ENCODE results near the gene PLEKHG5. TPM values are rescaled to one million over a fixed set of nuclear protein-coding genes. Genes with fewer than 3 reads are reported as not detected.
A peak's percentile ranks its signal among the peaks of the same experiment; 100 is the strongest.

PLEKHG5 gene, protein sequence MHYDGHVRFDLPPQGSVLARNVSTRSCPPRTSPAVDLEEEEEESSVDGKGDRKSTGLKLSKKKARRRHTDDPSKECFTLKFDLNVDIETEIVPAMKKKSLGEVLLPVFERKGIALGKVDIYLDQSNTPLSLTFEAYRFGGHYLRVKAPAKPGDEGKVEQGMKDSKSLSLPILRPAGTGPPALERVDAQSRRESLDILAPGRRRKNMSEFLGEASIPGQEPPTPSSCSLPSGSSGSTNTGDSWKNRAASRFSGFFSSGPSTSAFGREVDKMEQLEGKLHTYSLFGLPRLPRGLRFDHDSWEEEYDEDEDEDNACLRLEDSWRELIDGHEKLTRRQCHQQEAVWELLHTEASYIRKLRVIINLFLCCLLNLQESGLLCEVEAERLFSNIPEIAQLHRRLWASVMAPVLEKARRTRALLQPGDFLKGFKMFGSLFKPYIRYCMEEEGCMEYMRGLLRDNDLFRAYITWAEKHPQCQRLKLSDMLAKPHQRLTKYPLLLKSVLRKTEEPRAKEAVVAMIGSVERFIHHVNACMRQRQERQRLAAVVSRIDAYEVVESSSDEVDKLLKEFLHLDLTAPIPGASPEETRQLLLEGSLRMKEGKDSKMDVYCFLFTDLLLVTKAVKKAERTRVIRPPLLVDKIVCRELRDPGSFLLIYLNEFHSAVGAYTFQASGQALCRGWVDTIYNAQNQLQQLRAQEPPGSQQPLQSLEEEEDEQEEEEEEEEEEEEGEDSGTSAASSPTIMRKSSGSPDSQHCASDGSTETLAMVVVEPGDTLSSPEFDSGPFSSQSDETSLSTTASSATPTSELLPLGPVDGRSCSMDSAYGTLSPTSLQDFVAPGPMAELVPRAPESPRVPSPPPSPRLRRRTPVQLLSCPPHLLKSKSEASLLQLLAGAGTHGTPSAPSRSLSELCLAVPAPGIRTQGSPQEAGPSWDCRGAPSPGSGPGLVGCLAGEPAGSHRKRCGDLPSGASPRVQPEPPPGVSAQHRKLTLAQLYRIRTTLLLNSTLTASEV
- 1 to 10 TPM; 1.3 to 1.8 TPM for total RNA-seq

DNA sequence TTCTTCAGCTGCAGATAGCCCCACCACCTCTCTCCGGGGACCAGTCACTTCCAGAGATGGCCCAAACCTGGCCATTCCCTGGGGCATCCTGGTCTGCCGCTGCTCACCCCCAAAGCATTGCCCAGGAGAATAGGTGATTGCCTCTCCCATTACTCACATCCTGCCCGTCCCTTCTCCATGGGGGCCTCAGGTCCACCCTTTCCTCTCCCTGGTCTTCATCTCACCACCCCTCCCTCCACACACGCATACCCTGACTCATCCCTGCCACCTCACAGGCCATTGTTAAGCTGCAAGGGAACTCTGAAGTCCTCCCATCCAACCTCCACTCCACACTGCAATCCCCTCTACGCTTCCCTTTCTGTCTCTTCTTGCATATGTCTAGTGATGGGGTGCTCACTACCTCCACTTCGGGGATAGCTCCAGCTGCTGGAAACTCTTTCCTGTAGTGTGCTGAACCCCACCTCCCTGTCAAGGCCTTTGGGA lies at the start of gene PLEKHG5:
Gene PLEKHG5 (minus strand): TSS at position 188 of the 483 bp plus-strand sequence. CDS start 14,096 bp downstream, outside the sequence.
- ChIA-PET POLR2A (interaction anchor here (0.6 kb wide), 1 partner anchor 28 kb away, joined by 13 read pairs; no protein-coding TSS in a partner anchor), CTCF (interaction anchor here (0.6 to 4.3 kb wide), 16 partner anchors 9 to 820 kb away, joined by 3 to 33 read pairs (median 4); partner anchors contain the start of gene DNAJC11)
- no peak for DNase-seq
- Mint-ChIP-seq H3K27ac (peak within 1 kb of the TSS; percentile 87), H3K27me3 (peaks cover 14% of the 10 kb centered on the region), H3K9me3 (no peaks in the 10 kb centered on the region), H3K4me1 (peaks cover 18% of the 10 kb centered on the region), H3K4me3 (peak within 1 kb of the TSS; percentile 75), H3K36me3 (ENCODE audit: low read depth) (no peaks in the 10 kb centered on the region)

DNA sequence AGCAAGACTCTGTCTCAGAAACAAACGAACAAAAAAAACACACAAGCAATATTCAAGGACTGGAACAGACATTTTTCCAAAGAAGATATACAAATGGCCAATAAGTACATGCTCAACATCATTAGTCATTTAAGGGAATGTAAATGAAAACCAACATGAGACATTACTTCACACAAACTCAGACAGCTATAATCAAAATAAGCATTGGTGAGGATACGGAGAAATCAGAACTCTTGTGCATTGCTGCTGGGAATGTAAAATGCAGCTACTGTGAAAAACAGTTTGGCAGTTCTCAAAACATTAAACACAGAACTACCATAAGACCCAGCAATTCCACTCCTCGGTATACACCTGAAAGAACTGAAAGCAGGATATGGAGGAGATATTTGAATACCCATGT lies 47.5 kb upstream of the PLEKHG5 start:
- Mint-ChIP-seq H3K9me3 (no peaks in the 10 kb centered on the region), H3K36me3 (ENCODE audit: low read depth) (peaks cover 29% of the 10 kb centered on the region), H3K4me1 (peaks cover 3% of the 10 kb centered on the region), H3K27me3 (no peaks in the 10 kb centered on the region), H3K27ac (no peak overlapping the region), H3K4me3 (no peak overlapping the region)
- ChIA-PET CTCF (no interaction called here), POLR2A (no interaction called here)
- no peak for DNase-seq

DNA sequence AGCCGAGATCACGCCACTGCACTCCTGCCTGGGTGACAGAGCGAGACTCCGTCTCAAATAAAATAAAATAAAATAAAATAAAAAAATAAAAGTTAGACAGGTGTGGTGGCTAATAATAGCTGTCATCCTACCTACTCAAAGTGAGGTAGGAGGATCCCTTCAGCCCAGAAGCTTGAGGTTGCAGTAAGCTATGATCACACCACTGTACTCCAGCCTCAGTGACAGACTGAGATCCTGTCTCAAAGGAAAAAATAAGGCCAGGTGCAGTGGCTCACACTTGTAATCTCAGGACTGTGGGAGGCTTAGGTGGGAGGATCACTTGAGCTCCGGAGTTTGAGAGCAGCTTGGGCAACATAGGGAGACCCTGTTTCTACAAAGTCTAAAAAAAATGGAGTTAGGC lies 44.8 kb upstream of the PLEKHG5 start:
- Mint-ChIP-seq H3K27me3 (no peaks in the 10 kb centered on the region), H3K36me3 (ENCODE audit: low read depth) (peaks cover 42% of the 10 kb centered on the region), H3K4me3 (no peak overlapping the region), H3K9me3 (no peaks in the 10 kb centered on the region), H3K27ac (peak overlapping the region; percentile 5), H3K4me1 (peaks cover 3% of the 10 kb centered on the region)
- DNase-seq, result no peak
- POLR2A ChIA-PET, result interaction anchor here (0.9 kb wide), 1 partner anchor 10 kb away, joined by 4 read pairs; no protein-coding TSS in a partner anchor
- CTCF ChIA-PET, result interaction anchor here (0.6 to 1.9 kb wide), 4 partner anchors 13 to 113 kb away, joined by 3 to 4 read pairs (median 4); partner anchors contain the start of gene NOL9

DNA sequence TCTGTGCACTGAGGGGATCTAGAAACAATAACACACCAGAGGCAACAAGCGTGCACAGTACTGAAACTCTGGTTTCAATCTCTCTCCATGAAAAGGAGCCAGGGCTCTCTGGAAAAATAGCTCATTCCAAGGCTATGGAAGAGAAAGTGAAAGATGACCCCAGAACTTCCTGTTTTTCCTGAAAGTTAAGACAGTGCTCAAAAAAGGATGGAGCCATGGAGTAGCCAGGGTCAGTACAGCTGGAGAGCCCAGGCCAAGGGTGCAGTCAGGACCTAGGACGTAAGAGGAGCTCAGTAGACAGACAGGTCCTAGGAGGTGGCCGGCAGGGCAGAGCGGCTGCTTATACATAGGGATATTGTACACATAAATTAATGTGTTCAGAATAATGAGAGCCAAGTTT lies 43.7 kb upstream of the PLEKHG5 start:
- H3K9me3 Mint-ChIP-seq, result no peaks in the 10 kb centered on the region
- no peak overlapping the region for H3K4me3 Mint-ChIP-seq
- peaks cover 38% of the 10 kb centered on the region for H3K36me3 Mint-ChIP-seq (ENCODE audit: low read depth)
- peaks cover 3% of the 10 kb centered on the region for H3K4me1 Mint-ChIP-seq
- H3K27ac Mint-ChIP-seq, result peak overlapping the region; percentile 62
- ChIA-PET POLR2A (no interaction called here), CTCF (interaction anchor here (0.6 to 1.4 kb wide), 2 partner anchors 19 to 1411 kb away, joined by 3 to 4 read pairs; partner anchors contain the start of gene NOL9)
- H3K27me3 Mint-ChIP-seq, result no peaks in the 10 kb centered on the region
- no peak for DNase-seq

DNA sequence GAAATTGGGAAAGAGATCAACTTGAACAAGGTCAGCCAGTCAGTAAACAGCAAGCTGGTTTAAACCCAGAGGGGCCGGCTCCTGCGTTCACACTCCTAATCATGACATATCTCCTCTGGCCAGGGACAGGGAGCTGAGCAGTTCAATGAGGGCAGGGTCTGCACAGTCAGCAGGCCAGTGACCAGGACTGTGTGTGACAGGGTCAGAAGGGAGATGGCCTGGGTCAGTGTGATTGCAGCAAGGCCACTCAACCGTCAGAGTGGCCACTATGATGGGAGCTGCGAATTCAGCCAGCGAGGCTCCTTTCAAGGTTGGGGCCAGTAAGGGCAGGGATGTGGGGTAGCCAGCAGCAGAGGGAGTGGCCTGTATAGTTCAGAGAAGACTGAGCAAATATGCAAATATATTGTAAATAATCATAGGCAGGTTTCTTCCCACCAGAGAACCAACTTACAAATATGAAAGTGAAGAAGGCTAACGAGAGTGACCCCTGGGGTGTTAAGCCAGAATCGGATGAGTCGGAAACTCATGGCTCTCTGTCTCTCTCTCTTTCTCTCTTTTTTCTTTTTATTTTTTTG lies 42.9 kb upstream of the PLEKHG5 start:
- H3K27me3 Mint-ChIP-seq, result no peaks in the 10 kb centered on the region
- CTCF ChIA-PET, result interaction anchor here (1.2 to 1.4 kb wide), 2 partner anchors 20 to 27 kb away, joined by 4 read pairs; partner anchors contain the start of gene NOL9
- POLR2A ChIA-PET, result no interaction called here
- no peak overlapping the region for H3K27ac Mint-ChIP-seq
- H3K4me1 Mint-ChIP-seq, result peaks cover 3% of the 10 kb centered on the region
- no peaks in the 10 kb centered on the region for H3K9me3 Mint-ChIP-seq
- no peak for DNase-seq
- H3K4me3 Mint-ChIP-seq, result no peak overlapping the region
- peaks cover 36% of the 10 kb centered on the region for H3K36me3 Mint-ChIP-seq (ENCODE audit: low read depth)

DNA sequence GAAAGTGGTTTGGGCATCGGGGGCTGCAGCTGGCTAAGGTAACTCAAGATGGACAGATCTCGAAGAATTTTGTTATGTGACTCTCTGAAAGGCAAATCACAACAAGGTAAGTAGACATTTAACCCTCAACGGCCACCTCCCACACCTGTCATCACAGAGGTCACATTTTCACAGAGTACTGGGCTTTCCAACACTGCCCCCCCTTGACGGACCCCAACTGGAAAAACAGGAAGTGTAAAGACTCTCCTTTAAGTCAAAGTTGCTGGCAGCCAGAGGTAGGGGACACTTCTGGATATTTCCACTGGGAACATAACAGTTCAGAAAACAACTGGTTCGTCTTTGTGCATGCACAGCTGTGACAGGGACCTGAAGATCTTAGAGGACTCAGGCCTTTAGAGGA lies 40.5 kb upstream of the PLEKHG5 start:
- POLR2A ChIA-PET, result no interaction called here
- Mint-ChIP-seq H3K4me1 (peaks cover 3% of the 10 kb centered on the region), H3K27me3 (no peaks in the 10 kb centered on the region), H3K36me3 (ENCODE audit: low read depth) (peaks cover 38% of the 10 kb centered on the region), H3K4me3 (no peak overlapping the region), H3K9me3 (no peaks in the 10 kb centered on the region), H3K27ac (no peak overlapping the region)
- CTCF ChIA-PET, result interaction anchor here (1.4 kb wide), 1 partner anchor 40 kb away, joined by 3 read pairs; no protein-coding TSS in a partner anchor
- DNase-seq, result no peak

DNA sequence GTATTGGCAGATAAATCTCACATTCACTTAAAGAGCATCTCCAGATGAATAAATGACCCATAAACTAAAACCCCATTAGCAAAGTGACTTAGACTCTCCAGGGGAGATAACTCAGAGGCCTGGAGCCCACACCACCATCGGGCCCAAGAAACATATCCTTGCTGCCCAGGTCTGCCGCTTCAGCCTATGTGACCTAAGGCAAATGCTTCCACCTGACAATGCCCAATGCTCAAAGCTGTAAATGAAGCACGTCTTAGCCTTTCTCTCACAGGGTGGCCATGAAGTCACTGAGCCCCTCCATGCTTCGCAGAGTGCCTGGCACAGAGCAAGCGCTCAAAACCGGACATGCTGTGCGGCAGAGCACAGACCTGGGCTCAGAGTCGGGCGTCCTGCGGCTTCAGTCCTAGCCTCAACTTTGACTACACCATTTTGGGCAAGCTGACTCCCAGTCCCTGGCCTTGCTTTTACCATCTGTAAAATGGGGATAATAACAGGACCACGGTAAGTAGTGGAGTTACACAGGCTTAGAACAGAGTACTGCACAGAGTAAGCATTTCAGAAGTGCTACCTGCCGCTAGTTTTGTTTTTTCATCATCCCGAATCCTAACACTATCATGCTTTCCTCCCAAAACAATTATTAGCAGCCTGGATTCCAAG lies 39.2 kb upstream of the PLEKHG5 start:
- CTCF ChIA-PET, result interaction anchor here (0.7 to 1.4 kb wide), 2 partner anchors 21 to 38 kb away, joined by 3 read pairs; no protein-coding TSS in a partner anchor
- H3K4me1 Mint-ChIP-seq, result peaks cover 3% of the 10 kb centered on the region

DNA sequence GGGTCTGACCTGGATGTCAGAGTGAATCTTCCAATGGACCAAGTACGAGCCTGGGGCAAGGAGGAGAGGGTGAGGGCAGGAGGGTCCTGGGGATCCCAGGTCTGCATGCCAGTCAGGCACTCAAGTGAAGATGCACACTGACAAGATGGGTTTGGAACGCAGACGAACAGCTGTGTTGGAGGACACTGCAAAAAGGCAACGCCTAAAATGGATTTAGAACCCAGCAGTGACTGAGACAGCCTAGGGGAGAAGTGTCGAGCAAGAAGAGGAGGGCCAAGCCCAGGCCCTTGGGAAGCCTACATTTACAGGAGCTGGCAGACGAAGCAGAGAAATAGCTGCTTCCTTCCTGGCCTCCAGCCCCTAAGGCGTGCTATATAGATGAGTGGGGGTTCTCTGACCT lies 37.0 kb upstream of the PLEKHG5 start:
- Mint-ChIP-seq H3K4me1 (no peaks in the 10 kb centered on the region), H3K27me3 (no peaks in the 10 kb centered on the region), H3K4me3 (no peak overlapping the region), H3K27ac (no peak overlapping the region), H3K9me3 (no peaks in the 10 kb centered on the region), H3K36me3 (ENCODE audit: low read depth) (peaks cover 43% of the 10 kb centered on the region)
- ChIA-PET POLR2A (no interaction called here), CTCF (interaction anchor here (1.4 to 2.0 kb wide), 2 partner anchors 26 to 38 kb away, joined by 4 read pairs; partner anchors contain the start of genes NOL9 and TAS1R1)
- no peak for DNase-seq

More for the DNA sequence above, 39.2 kb upstream of the PLEKHG5 start:
- POLR2A ChIA-PET, result no interaction called here
- Mint-ChIP-seq H3K27me3 (no peaks in the 10 kb centered on the region), H3K36me3 (ENCODE audit: low read depth) (peaks cover 48% of the 10 kb centered on the region), H3K27ac (no peak overlapping the region), H3K4me3 (no peak overlapping the region), H3K9me3 (no peaks in the 10 kb centered on the region)
- DNase-seq, result no peak

DNA sequence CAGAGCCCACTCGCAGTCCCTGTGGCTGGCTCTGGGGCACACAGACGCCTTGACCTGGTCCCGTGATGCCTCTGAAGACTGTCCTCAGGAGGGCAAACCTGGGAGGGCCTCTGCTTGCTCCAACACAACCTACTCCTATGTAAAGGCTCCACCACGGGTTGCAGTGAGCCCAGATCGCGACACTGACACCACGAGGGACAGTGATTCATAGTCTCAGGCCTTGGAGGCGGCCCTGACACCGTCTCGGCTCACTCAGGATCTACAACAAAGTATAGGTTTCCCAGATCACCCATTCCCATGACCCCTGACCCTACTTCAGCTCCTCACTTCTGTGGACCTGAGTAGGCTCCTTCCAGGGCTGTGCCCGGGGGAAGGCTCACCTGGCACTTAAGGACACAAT lies 34.8 kb upstream of the PLEKHG5 start:
- Mint-ChIP-seq H3K27ac (no peak overlapping the region), H3K9me3 (no peaks in the 10 kb centered on the region), H3K4me1 (no peaks in the 10 kb centered on the region), H3K27me3 (no peaks in the 10 kb centered on the region), H3K36me3 (ENCODE audit: low read depth) (peaks cover 24% of the 10 kb centered on the region), H3K4me3 (no peak overlapping the region)
- ChIA-PET CTCF (interaction anchor here (1.4 kb wide), 1 partner anchor 28 kb away, joined by 6 read pairs; the partner anchor contains the start of gene NOL9), POLR2A (interaction anchor here (0.6 to 0.7 kb wide), 2 partner anchors 10 to 258 kb away, joined by 4 read pairs; no protein-coding TSS in a partner anchor)
- no peak for DNase-seq

DNA sequence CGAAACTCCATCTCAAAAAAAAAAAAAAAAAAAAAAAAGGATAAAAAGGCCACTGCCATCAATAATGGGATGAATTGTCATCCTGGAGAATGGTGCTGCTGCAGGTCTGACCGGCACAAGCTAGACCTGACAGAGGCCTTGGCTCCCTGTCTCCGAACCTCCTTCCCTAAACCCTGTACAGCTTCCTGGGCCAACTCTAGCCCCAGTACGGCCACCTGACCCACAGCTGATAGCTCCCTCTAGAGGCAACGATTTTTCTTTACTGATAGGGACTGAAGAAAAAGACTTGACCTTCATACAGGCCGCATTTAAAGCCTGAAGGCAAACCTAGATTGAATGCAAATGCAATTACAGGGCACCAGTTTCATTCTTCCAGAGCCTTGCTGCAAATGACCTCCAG lies 32.1 kb upstream of the PLEKHG5 start:
- Mint-ChIP-seq H3K27ac (no peak overlapping the region), H3K4me1 (no peaks in the 10 kb centered on the region), H3K36me3 (ENCODE audit: low read depth) (peaks cover 22% of the 10 kb centered on the region), H3K9me3 (no peaks in the 10 kb centered on the region), H3K27me3 (no peaks in the 10 kb centered on the region), H3K4me3 (no peak overlapping the region)
- DNase-seq, result no peak
- ChIA-PET POLR2A (no interaction called here), CTCF (interaction anchor here (0.7 to 1.4 kb wide), 5 partner anchors 13 to 55 kb away, joined by 3 to 4 read pairs (median 3); no protein-coding TSS in a partner anchor)

DNA sequence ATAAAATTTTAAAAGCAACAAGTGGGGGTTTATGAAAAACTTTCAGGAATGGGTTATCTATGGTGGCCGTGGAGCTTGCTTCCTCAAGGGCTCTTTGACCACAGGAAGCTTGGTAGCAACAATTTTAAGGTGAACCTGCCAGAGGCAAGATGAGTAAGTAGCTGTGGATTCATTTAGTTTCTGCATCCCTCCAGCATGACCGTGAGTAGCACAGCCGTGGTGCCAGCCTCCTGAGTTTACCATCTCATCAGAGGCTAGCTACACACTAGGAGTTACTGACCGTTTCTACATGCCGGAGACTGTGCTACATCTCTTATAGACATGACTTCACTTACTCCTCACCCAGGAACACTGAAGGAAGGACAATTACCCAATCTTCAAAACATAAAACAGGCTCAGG lies 30.1 kb upstream of the PLEKHG5 start:
- Mint-ChIP-seq H3K27ac (peak overlapping the region; percentile 34), H3K9me3 (no peaks in the 10 kb centered on the region), H3K4me3 (no peak overlapping the region), H3K36me3 (ENCODE audit: low read depth) (peaks cover 13% of the 10 kb centered on the region), H3K4me1 (no peaks in the 10 kb centered on the region), H3K27me3 (no peaks in the 10 kb centered on the region)
- ChIA-PET CTCF (interaction anchor here (0.7 to 2.3 kb wide), 2 partner anchors 23 to 32 kb away, joined by 3 to 9 read pairs; partner anchors contain the start of genes NOL9 and TAS1R1), POLR2A (no interaction called here)
- no peak for DNase-seq

All from activated CD4-positive, alpha-beta T cell treated with anti-CD3 and anti-CD28 coated beads, Interleukin-2, amount 10 ng/mL, durations not matched to agents 7 days and 5 days (primary cell).